ENCODE results near the gene MYO3A.

Gene MYO3A

GRCh38 chr10:26177341-26177740, 243.3 kb downstream of the MYO3A start:
- no peak for TF ChIP-seq CTCF (IDR thresholded peaks at IDR 0.05; ENCODE audit: low read depth, low read length, missing control alignments)
- no peak for DNase-seq
- in situ Hi-C loops (cut with HindIII; ENCODE audit: low pct_ligation_motif_present, low sequenced_read_pairs): no loop called here

GRCh38 chr10:26194275-26194674, 260.2 kb downstream of the MYO3A start:
- in situ Hi-C loops (cut with HindIII; ENCODE audit: low pct_ligation_motif_present, low sequenced_read_pairs): no loop called here
- no peak for DNase-seq

More at GRCh38 chr10:26177341-26177740, 243.3 kb downstream of the MYO3A start:
- Histone ChIP-seq H3K4me3 (ENCODE audit: low read depth, low read length) (no peak overlapping the region), H3K36me3 (replicated peaks) (no peaks in the 10 kb centered on the region), H3K27ac (no peak overlapping the region), H3K27me3 (replicated peaks) (no peaks in the 10 kb centered on the region)

GRCh38 chr10:26197248-26197647, 263.2 kb downstream of the MYO3A start:
- no peak for DNase-seq
- in situ Hi-C loops (cut with HindIII; ENCODE audit: low pct_ligation_motif_present, low sequenced_read_pairs): no loop called here
- TF ChIP-seq CTCF (IDR thresholded peaks at IDR 0.05; ENCODE audit: low read depth, low read length, missing control alignments): no peak
- no peaks in the 10 kb centered on the region for H3K36me3 ChIP-seq (replicated peaks)
- H3K27me3 ChIP-seq (replicated peaks): no peaks in the 10 kb centered on the region
- no peak overlapping the region for H3K4me3 ChIP-seq (ENCODE audit: low read depth, low read length)
- no peak overlapping the region for H3K27ac ChIP-seq

More at GRCh38 chr10:26194275-26194674, 260.2 kb downstream of the MYO3A start:
- H3K36me3 ChIP-seq (replicated peaks): no peaks in the 10 kb centered on the region
- H3K27ac ChIP-seq: no peak overlapping the region
- TF ChIP-seq CTCF (IDR thresholded peaks at IDR 0.05; ENCODE audit: low read depth, low read length, missing control alignments): no peak
- H3K27me3 ChIP-seq (replicated peaks): no peaks in the 10 kb centered on the region
- H3K4me3 ChIP-seq (ENCODE audit: low read depth, low read length): no peak overlapping the region

GRCh38 chr10:26198119-26198518, 264.1 kb downstream of the MYO3A start:
- no peaks in the 10 kb centered on the region for H3K27me3 ChIP-seq (replicated peaks)
- in situ Hi-C loops (cut with HindIII; ENCODE audit: low pct_ligation_motif_present, low sequenced_read_pairs): no loop called here
- H3K27ac ChIP-seq: no peak overlapping the region
- no peak overlapping the region for H3K4me3 ChIP-seq (ENCODE audit: low read depth, low read length)
- no peaks in the 10 kb centered on the region for H3K36me3 ChIP-seq (replicated peaks)
- TF ChIP-seq CTCF (IDR thresholded peaks at IDR 0.05; ENCODE audit: low read depth, low read length, missing control alignments): no peak
- no peak for DNase-seq

- in situ Hi-C loops (cut with HindIII; ENCODE audit: low pct_ligation_motif_present, low sequenced_read_pairs): no loop called here
- TF ChIP-seq CTCF (IDR thresholded peaks at IDR 0.05; ENCODE audit: low read depth, low read length, missing control alignments): no peak
- no peak overlapping the region for H3K27ac ChIP-seq
- no peak overlapping the region for H3K4me3 ChIP-seq (ENCODE audit: low read depth, low read length)
- H3K36me3 ChIP-seq (replicated peaks): no peaks in the 10 kb centered on the region
- no peaks in the 10 kb centered on the region for H3K27me3 ChIP-seq (replicated peaks)
- no peak for DNase-seq
Measured at GRCh38 chr10:26199841-26200240, 265.8 kb downstream of the MYO3A start.

- TF ChIP-seq CTCF (IDR thresholded peaks at IDR 0.05; ENCODE audit: low read depth, low read length, missing control alignments): no peak
- Histone ChIP-seq H3K27ac (no peak overlapping the region), H3K36me3 (replicated peaks) (no peaks in the 10 kb centered on the region), H3K4me3 (ENCODE audit: low read depth, low read length) (no peak overlapping the region), H3K27me3 (replicated peaks) (no peaks in the 10 kb centered on the region)
- in situ Hi-C loops (cut with HindIII; ENCODE audit: low pct_ligation_motif_present, low sequenced_read_pairs): no loop called here
- DNase-seq: no peak
Measured at GRCh38 chr10:26205223-26205622, 271.2 kb downstream of the MYO3A start.
